ENCODE measurements around the gene PTTG1IP2. TPM values are rescaled to one million over a fixed set of nuclear protein-coding genes. Genes with fewer than 3 reads are reported as not detected.

PTTG1IP2 gene
- total RNA-seq, 1 experiment from 2014 or later: not detected

DNA sequence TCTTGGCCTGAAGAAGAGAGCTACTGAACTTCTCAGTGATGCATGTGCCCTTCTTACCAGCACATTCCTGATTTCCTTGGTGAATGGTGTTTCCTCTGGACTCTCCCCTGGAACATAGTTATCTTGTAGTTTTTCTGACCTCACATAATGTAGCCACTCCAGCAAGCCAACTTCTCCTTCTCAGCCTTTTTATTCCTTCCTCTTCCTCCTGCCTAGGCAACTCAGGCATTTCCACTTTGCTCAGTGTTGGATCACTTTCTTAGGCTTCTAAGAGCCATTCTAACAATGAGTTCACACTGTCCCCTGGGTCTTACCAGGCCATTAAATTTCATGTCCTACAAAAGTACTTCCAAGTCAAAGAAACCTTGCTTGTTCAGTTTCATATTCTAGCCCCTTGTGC is 3.6 kb upstream of the PTTG1IP2 start:
- DNase-seq: no peak
- Histone ChIP-seq H3K9me3 (no peaks in the 10 kb centered on the region), H3K36me3 (no peaks in the 10 kb centered on the region), H3K27me3 (no peaks in the 10 kb centered on the region), H3K4me3 (no peak overlapping the region)

GRCh38 chr7:90472805-90473540 is 3.5 kb downstream of the PTTG1IP2 start:
- H3K4me3 ChIP-seq: no peak overlapping the region
- H3K36me3 ChIP-seq: no peaks in the 10 kb centered on the region
- H3K27me3 ChIP-seq: no peaks in the 10 kb centered on the region
- no peaks in the 10 kb centered on the region for H3K9me3 ChIP-seq
- DNase-seq: no peak

DNA sequence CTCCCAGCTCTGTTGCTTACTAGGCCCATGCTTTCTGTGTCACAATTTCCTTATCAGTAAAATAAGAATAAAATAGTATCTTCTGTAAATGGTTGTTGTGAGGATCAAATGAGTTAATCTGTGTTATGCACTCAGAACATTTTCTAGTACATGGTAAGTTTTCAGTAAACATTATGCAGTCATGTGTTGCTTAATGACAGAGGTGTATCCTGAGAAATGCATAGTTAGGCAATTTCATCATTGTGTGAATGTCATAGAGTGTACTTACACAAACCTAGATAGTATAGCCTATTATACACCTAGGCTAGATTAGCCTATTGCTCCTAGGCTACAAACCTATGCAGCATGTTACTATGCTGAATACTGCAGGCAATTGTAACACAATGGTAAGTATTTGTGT is 4.4 kb downstream of the PTTG1IP2 start:
- no peak for DNase-seq
- no peak overlapping the region for H3K4me3 ChIP-seq
- no peaks in the 10 kb centered on the region for H3K9me3 ChIP-seq
- H3K36me3 ChIP-seq: no peaks in the 10 kb centered on the region
- no peaks in the 10 kb centered on the region for H3K27me3 ChIP-seq

GRCh38 chr7:90474284-90475210 is 5.1 kb downstream of the PTTG1IP2 start:
- Histone ChIP-seq H3K9me3 (no peaks in the 10 kb centered on the region), H3K4me3 (no peak overlapping the region), H3K36me3 (no peaks in the 10 kb centered on the region), H3K27me3 (no peaks in the 10 kb centered on the region)
- peak; percentile 82 for DNase-seq

DNA sequence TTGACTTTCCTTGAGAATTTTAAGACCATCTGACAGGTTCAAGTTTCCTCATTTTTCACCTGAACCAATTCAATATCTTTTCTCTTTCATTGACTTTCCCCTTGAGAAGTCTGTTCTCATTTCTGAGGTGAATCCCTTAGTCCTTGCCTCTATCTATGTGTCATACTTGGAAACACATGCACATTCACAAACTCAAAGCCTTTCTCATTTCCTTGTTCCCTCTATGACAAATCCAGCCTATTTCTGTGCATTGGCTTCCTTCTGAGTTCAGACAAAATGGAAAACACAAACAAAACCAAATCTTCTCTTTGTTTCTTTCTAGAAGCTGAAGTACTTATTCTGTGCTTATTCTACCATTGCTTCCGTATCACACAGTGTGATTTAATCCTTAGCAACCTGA is 13.8 kb downstream of the PTTG1IP2 start:
- Histone ChIP-seq H3K9me3 (no peaks in the 10 kb centered on the region), H3K27me3 (no peaks in the 10 kb centered on the region), H3K36me3 (no peaks in the 10 kb centered on the region), H3K4me3 (no peak overlapping the region)
- no peak for DNase-seq

DNA sequence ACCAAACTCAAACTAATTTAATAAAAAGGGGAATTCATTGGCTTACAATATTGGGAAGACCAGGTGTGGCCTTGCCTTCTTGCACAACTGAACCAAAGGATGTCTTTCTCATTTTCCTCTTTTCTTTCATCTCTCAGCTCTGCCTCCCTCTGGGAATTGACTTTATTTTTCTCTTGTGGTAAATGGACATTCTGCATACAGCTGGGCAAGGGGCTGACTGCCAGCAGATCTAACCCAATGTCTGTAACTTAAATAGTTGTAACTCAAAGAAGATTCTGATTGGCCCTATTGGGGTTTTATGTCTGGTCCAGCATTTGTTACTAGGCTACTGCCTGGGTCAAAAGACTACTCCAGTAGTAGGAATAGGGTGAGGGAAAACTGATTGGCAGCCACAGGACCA is 15.3 kb downstream of the PTTG1IP2 start:
- H3K9me3 ChIP-seq: no peaks in the 10 kb centered on the region

GRCh38 chr7:90485734-90486316 is 16.4 kb downstream of the PTTG1IP2 start:
- Histone ChIP-seq H3K27me3 (no peaks in the 10 kb centered on the region), H3K36me3 (no peaks in the 10 kb centered on the region), H3K9me3 (no peaks in the 10 kb centered on the region), H3K4me3 (no peak overlapping the region)
- no peak for DNase-seq

More for the DNA sequence above, 15.3 kb downstream of the PTTG1IP2 start:
- Histone ChIP-seq H3K36me3 (no peaks in the 10 kb centered on the region), H3K4me3 (no peak overlapping the region), H3K27me3 (no peaks in the 10 kb centered on the region)
- no peak for DNase-seq

DNA sequence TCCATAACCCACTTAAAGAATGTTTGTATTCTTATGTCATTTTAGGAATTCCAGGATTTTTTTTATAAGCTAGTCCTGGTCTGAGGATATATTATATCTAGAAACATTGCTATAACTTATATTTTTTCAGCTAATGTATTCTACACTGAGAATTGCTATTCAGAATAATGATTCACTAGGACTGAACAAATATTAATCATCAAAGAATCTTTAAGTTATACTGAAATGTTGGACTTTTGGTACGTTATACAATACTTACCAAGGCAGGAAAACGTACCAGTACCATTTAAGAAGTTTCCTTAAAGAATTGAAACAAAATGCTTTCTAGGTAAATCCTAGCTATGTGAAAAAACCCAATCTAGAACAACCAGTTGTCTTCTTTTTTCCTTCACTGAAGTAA is 18.4 kb downstream of the PTTG1IP2 start:
- H3K27me3 ChIP-seq: no peaks in the 10 kb centered on the region
- H3K36me3 ChIP-seq: no peaks in the 10 kb centered on the region
- no peak for DNase-seq
- H3K9me3 ChIP-seq: no peaks in the 10 kb centered on the region
- no peak overlapping the region for H3K4me3 ChIP-seq

DNA sequence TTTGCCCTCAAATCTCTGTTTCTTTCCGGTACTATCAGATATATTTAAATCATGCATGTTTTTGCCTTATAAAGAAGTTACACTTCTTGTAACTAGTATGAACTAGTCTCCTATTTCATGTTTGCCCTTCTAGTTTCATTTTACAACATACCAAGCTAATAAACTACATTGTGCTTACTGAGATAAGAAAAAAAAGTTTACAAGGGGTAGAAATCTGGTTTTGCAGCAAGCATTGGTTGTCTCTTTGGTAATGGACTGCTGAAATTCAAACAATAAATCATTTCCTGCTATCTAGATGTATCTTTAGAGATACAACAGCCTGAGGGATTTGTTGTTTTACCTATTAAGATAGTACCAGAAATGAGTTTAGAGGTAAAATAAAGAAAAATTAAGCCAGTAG is 18.8 kb downstream of the PTTG1IP2 start:
- Histone ChIP-seq H3K27me3 (no peaks in the 10 kb centered on the region), H3K9me3 (no peaks in the 10 kb centered on the region), H3K36me3 (no peaks in the 10 kb centered on the region), H3K4me3 (no peak overlapping the region)
- DNase-seq: no peak

DNA sequence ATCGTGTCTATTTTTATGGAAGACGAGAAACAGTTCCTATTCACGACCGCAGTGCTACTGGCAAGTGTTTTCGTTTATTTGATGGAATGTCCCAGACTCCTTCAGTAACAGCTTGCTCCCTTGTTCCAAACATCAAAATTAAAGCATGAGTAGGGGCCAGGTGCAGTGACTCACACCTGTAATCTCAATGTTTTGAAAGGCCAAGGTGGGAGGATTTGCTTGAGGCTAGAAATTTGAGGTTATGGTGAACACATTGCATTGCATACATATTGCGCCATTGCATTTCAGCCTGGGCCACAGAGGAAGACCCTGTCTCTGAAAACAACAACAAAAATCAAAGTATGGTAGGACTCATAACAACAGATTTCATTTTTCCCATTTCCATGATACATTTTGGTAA is 22.8 kb downstream of the PTTG1IP2 start:
- Histone ChIP-seq H3K9me3 (no peaks in the 10 kb centered on the region), H3K27me3 (no peaks in the 10 kb centered on the region), H3K36me3 (no peaks in the 10 kb centered on the region), H3K4me3 (no peak overlapping the region)
- DNase-seq: no peak

- Histone ChIP-seq H3K36me3 (no peaks in the 10 kb centered on the region), H3K4me3 (no peak overlapping the region), H3K9me3 (no peaks in the 10 kb centered on the region), H3K27me3 (no peaks in the 10 kb centered on the region)
- DNase-seq: no peak
These were observed 25.8 kb downstream of the PTTG1IP2 start for GRCh38 chr7:90495241-90495640.

DNA sequence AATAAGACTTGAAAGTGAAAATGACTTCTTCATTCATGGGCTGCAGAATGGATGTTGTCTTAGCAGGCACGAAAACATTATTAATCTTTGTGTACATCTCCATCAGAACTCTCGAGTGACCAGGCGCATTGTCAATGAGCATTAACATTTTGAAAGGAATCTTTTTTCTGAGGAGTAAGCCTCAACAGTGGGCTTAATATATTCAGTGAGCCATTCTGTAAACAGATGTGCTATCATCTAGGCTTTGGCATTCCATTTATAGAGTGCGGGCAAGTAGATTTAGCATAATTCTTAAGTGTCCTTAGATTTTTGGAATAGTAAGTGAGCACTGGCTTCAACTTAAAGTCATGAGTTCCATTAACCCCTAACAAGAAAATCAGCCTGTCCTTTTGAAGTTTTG is 33.1 kb downstream of the PTTG1IP2 start:
- Histone ChIP-seq H3K36me3 (no peaks in the 10 kb centered on the region), H3K9me3 (no peaks in the 10 kb centered on the region), H3K4me3 (no peak overlapping the region), H3K27me3 (no peaks in the 10 kb centered on the region)
- DNase-seq: no peak

DNA sequence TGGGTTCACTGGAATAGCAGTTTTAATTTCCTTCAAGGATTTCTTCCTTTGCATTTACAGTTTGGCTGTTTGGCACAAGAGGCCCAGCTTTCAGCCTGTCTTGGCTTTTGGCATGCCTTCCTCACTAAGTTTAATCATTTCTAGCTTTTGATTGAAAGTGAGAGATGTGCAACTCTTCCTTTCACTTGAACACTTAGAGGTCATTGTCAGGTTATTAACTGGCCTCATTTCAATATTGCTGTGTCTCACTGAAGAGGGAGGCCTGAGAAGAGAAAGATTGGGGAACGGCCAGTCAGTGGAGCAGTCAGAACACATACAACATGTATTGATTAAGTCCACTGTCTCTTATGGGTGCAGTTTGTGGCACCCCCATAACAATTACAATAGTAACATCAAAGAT is 33.9 kb downstream of the PTTG1IP2 start:
- no peak for DNase-seq
- H3K36me3 ChIP-seq: no peaks in the 10 kb centered on the region
- no peak overlapping the region for H3K4me3 ChIP-seq
- no peaks in the 10 kb centered on the region for H3K9me3 ChIP-seq
- no peaks in the 10 kb centered on the region for H3K27me3 ChIP-seq

- Histone ChIP-seq H3K36me3 (no peaks in the 10 kb centered on the region), H3K4me3 (no peak overlapping the region), H3K27me3 (no peaks in the 10 kb centered on the region), H3K9me3 (no peaks in the 10 kb centered on the region)
- DNase-seq: no peak
These were observed 38.3 kb downstream of the PTTG1IP2 start for GRCh38 chr7:90507692-90508091.

DNA sequence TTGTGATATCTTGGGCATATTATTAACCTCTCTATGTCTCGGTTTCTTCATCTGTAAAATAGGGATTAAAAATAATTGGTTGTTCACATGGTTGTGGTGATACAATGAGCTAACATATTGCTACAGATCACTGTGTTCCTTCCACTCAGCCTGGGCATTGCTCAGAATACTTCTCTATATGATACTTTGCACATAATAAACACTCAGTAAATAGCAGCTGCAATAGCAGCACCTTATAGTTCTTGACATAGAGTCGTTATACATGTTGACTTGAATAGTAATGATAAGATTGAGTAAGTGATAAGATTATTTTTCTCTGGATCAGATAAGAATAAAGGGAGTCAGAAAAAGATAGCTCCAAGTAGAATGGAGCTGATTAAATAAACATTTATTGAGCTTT is 42.3 kb downstream of the PTTG1IP2 start:
- no peak for DNase-seq
- Histone ChIP-seq H3K27me3 (no peaks in the 10 kb centered on the region), H3K4me3 (no peak overlapping the region), H3K9me3 (no peaks in the 10 kb centered on the region), H3K36me3 (no peaks in the 10 kb centered on the region)

- DNase-seq: no peak
- H3K9me3 ChIP-seq: no peaks in the 10 kb centered on the region
- H3K4me3 ChIP-seq: no peak overlapping the region
- H3K36me3 ChIP-seq: no peaks in the 10 kb centered on the region
- H3K27me3 ChIP-seq: no peaks in the 10 kb centered on the region
These were observed 43.4 kb downstream of the PTTG1IP2 start for GRCh38 chr7:90512821-90513254.

DNA sequence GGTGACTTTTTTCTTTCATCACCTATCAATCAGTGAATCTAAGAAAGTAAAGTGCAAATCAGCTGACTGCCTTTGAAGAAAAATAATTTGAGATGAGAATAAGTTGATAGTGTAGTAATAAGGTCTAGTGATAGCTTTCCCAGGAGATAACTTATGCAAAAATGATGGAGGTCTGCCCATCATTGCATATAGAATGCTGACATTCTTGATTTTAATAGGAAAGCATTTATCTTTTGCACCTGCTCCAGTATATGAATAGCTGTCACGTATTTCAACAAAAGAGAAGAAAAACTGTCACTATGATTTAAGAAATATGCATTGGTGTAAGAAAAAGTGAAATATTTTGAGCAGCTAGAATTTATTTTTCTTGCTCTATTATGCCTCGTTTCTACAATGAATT is 46.8 kb downstream of the PTTG1IP2 start:
- no peak overlapping the region for H3K4me3 ChIP-seq
- DNase-seq: no peak
- H3K27me3 ChIP-seq: no peaks in the 10 kb centered on the region
- no peaks in the 10 kb centered on the region for H3K9me3 ChIP-seq
- H3K36me3 ChIP-seq: no peaks in the 10 kb centered on the region

Measured in MG63 (cell line).